Hepatocyte (in vitro differentiated cells): Measurements from ENCODE around the gene LARP4. TPM values are rescaled to one million over a fixed set of nuclear protein-coding genes. Genes with fewer than 3 reads are reported as not detected.
"Not testable (repeated sequence)": the region's sequence is repeated elsewhere in the genome, so short reads cannot be mapped to it uniquely, and the experiment has no call there.

Experiments used
- DNase-seq: peaks from one replicate; pipeline ENCODE4 v3.0.0-alpha.2; 2016; ENCODE audit warnings: low spot score
- H2AFZ ChIP-seq: fragments of 200-600 bp; sonication (generic); 2 replicates; pipeline ENCODE4 v1.6.0; 2016; ENCODE audit warnings: antibody characterized with exemption, mild to moderate bottlenecking
- H3K27ac ChIP-seq: fragments of 200-600 bp; sonication (generic); 2 replicates; pipeline ENCODE4 v1.5.1; 2016; ENCODE audit warnings: mild to moderate bottlenecking
- H3K27me3 ChIP-seq: fragments of 200-600 bp; sonication (generic); 2 replicates; pipeline ENCODE4 v1.6.1; 2016
- H3K36me3 ChIP-seq: fragments of 200-600 bp; sonication (generic); replicated peaks from 2 replicates; pipeline ENCODE4 v1.5.1; 2016; ENCODE audit warnings: low read depth; ENCODE audit not compliant: insufficient read depth
- H3K4me1 ChIP-seq: fragments of 200-600 bp; sonication (generic); 2 replicates; pipeline ENCODE4 v1.5.1; 2016; ENCODE audit warnings: mild to moderate bottlenecking, moderate library complexity; ENCODE audit not compliant: insufficient read depth
- H3K4me2 ChIP-seq: fragments of 200-600 bp; sonication (generic); 2 replicates; pipeline ENCODE4 v1.6.0; 2016
- H3K4me3 ChIP-seq: fragments of 200-600 bp; sonication (generic); 2 replicates; pipeline ENCODE4 v1.5.1; 2016; ENCODE audit warnings: mild to moderate bottlenecking
- H3K79me2 ChIP-seq: fragments of 200-600 bp; sonication (generic); 2 replicates; pipeline ENCODE4 v1.6.0; 2017; ENCODE audit warnings: mild to moderate bottlenecking
- H3K9me2 ChIP-seq: fragments of 200-600 bp; sonication (generic); replicated peaks from 2 replicates; pipeline ENCODE4 v1.6.0; 2017; ENCODE audit warnings: mild to moderate bottlenecking; ENCODE audit not compliant: insufficient read depth
- H3K9me3 ChIP-seq: fragments of 200-600 bp; sonication (generic); 2 replicates; pipeline ENCODE4 v1.5.1; 2016; ENCODE audit warnings: low read depth, mild to moderate bottlenecking
- H4K20me1 ChIP-seq: fragments of 200-600 bp; sonication (generic); 2 replicates; pipeline ENCODE4 v1.6.0; 2016; ENCODE audit warnings: mild to moderate bottlenecking; ENCODE audit not compliant: insufficient read depth, poor library complexity, severe bottlenecking
- EZH2 ChIP-seq: fragments of 200-600 bp; sonication (generic); IDR thresholded peaks from 2 replicates; pipeline ENCODE4 v1.6.1; 2016; ENCODE audit warnings: antibody characterized with exemption, mild to moderate bottlenecking, borderline replicate concordance
- EZH2phosphoT487 ChIP-seq: fragments of 200-600 bp; sonication (generic); IDR thresholded peaks from one replicate; pipeline ENCODE4 v1.6.1; 2018; ENCODE audit warnings: antibody characterized with exemption, mild to moderate bottlenecking, low read depth, moderate library complexity; ENCODE audit not compliant: unreplicated experiment, severe bottlenecking
- WGBS: methylation state at CpG from one replicate; pipeline ENCODE4 v1.1.6; 2016; ENCODE audit warnings: low lambda C conversion rate; ENCODE audit errors: missing lambda C conversion rate; 5-methylcytosine and 5-hydroxymethylcytosine counted together
- polyA plus RNA-seq: library from polyadenylated mRNA; unstranded; fragments of >200 nt; fragmentation: Nextera tagmentation; extraction: Ambion mirVana; gene quantifications from 2 replicates; pipeline ENCODE4 v1.2.1, GENCODE V29; 2016
- total RNA-seq: library from RNA; depleted of rRNA; stranded (reverse); fragments of >200 nt; gene quantifications from 2 replicates; pipeline ENCODE4 v1.2.3, GENCODE V29; 2014
- TF ChIP-seq, protein P1 (sequence below): fragments of 200-600 bp; sonication (generic); IDR thresholded peaks from 2 replicates; pipeline ENCODE4 v1.5.1; 2016; ENCODE audit warnings: antibody characterized with exemption, mild to moderate bottlenecking; ENCODE audit not compliant: poor library complexity

Gene LARP4
- total and polyA plus RNA-seq, 2 experiments from 2014 or later: 29.4 to 48.7 TPM

GRCh38 chr12:50442178-50442908, 41.7 kb downstream of the LARP4 start:
- no peaks in the 10 kb centered on the region for H3K4me1 ChIP-seq
- TF ChIP-seq, protein P1, sequence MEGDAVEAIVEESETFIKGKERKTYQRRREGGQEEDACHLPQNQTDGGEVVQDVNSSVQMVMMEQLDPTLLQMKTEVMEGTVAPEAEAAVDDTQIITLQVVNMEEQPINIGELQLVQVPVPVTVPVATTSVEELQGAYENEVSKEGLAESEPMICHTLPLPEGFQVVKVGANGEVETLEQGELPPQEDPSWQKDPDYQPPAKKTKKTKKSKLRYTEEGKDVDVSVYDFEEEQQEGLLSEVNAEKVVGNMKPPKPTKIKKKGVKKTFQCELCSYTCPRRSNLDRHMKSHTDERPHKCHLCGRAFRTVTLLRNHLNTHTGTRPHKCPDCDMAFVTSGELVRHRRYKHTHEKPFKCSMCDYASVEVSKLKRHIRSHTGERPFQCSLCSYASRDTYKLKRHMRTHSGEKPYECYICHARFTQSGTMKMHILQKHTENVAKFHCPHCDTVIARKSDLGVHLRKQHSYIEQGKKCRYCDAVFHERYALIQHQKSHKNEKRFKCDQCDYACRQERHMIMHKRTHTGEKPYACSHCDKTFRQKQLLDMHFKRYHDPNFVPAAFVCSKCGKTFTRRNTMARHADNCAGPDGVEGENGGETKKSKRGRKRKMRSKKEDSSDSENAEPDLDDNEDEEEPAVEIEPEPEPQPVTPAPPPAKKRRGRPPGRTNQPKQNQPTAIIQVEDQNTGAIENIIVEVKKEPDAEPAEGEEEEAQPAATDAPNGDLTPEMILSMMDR: no peak
- TF ChIP-seq EZH2 (no peak), EZH2phosphoT487 (no peak)
- peaks cover 3% of the 10 kb centered on the region for H3K36me3 ChIP-seq
- no peak overlapping the region for H3K27ac ChIP-seq
- 89% methylated on average over 3 of the region's 3 CpGs for WGBS
- no peak overlapping the region for H2AFZ ChIP-seq
- H3K27me3 ChIP-seq: no peaks in the 10 kb centered on the region
- DNase-seq: no peak
- no peaks in the 10 kb centered on the region for H3K9me3 ChIP-seq
- no peaks in the 10 kb centered on the region for H3K9me2 ChIP-seq
- no peaks in the 10 kb centered on the region for H4K20me1 ChIP-seq
- no peak overlapping the region for H3K4me2 ChIP-seq
- no peaks in the 10 kb centered on the region for H3K79me2 ChIP-seq
- no peak overlapping the region for H3K4me3 ChIP-seq

DNA sequence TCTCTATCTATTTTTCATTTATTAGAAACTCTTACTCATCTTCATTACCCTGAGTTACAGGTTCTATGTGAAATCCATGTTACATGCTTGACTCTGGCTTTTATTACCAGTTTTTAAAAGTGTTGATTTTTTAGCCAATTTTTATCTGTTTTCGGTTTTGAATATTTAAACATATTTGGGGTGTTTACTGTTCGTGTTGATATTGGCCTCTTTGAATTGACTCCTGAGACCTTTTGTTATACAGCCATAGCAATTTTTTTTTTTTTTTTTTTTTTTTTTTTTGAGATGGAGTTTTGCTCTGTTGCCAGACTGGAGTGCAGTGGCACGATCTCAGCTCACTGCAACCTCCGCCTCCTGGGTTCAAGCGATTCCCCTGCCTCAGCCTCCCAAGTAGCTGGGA, 49.0 kb downstream of the LARP4 start:
- H3K4me1 ChIP-seq, H3K9me3 ChIP-seq, H3K27ac ChIP-seq, H3K36me3 ChIP-seq, DNase-seq, H2AFZ ChIP-seq, H3K79me2 ChIP-seq, H3K27me3 ChIP-seq, H3K4me2 ChIP-seq, H3K4me3 ChIP-seq, H3K9me2 ChIP-seq, H4K20me1 ChIP-seq: not testable (repeated sequence)
- 80% methylated on average over 5 of the region's 5 CpGs for WGBS

DNA sequence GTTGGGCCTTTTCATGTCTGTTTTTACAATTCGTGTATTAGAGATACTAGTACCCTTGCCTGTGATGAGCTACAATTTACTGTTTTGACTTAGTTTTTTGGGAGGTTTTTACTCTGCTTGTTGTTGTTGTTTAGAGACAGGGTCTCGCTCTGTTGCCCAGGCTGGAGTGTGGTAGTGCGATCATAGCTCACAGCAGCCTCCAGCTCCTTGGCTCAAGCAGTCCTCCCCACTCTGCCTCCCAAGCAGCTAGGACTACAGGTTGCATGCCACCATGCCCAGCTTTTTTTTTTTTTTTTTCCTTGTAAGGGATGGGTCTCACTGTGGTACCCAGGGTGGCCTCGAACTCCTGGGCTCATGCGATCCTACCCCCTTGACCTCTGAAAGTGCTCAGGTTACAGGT, 52.1 kb downstream of the LARP4 start:
- Histone ChIP-seq H3K27me3 (no peaks in the 10 kb centered on the region), H3K9me3 (no peaks in the 10 kb centered on the region), H2AFZ (no peak overlapping the region), H3K4me2 (no peak overlapping the region), H3K4me3 (no peak overlapping the region), H3K9me2 (no peaks in the 10 kb centered on the region), H3K36me3 (no peaks in the 10 kb centered on the region), H3K79me2 (peaks cover 3% of the 10 kb centered on the region), H3K4me1 (no peaks in the 10 kb centered on the region), H3K27ac (no peak overlapping the region), H4K20me1 (no peaks in the 10 kb centered on the region)
- TF ChIP-seq EZH2phosphoT487: no peak
- TF ChIP-seq, protein P1: no peak
- no peak for TF ChIP-seq EZH2
- no peak for DNase-seq
- WGBS: 97% methylated on average over 5 of the region's 5 CpGs

DNA sequence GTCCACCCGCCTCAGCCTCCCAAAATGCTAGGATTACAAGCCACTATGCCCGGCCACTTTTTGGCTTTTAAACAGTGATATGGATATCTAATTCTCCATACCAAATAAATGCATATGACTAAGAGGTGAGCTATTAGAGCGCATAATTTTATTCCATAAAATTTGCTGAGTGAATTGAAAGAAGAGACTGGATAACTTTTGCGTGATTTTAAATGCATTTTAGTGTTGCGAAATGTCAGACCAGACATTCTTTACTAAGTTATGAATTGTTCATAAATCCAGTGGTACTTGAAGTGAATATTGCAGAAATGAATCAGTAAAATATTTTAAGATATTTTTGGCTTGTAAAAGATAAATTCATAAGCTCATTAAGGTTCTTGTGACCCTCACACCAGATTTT, 53.2 kb downstream of the LARP4 start:
- H4K20me1 ChIP-seq: no peaks in the 10 kb centered on the region
- H3K36me3 ChIP-seq: no peaks in the 10 kb centered on the region
- H3K9me2 ChIP-seq: no peaks in the 10 kb centered on the region
- DNase-seq: no peak
- H3K27ac ChIP-seq: no peak overlapping the region
- H3K9me3 ChIP-seq: no peaks in the 10 kb centered on the region
- TF ChIP-seq EZH2phosphoT487 (no peak), EZH2 (no peak)
- TF ChIP-seq, protein P1: no peak
- no peak overlapping the region for H3K4me2 ChIP-seq
- no peak overlapping the region for H3K4me3 ChIP-seq
- no peak overlapping the region for H2AFZ ChIP-seq
- H3K27me3 ChIP-seq: no peaks in the 10 kb centered on the region
- H3K79me2 ChIP-seq: peaks cover 3% of the 10 kb centered on the region
- H3K4me1 ChIP-seq: no peaks in the 10 kb centered on the region
- 97% methylated on average over 5 of the region's 5 CpGs for WGBS
